ENCODE data around the gene KCNN1. TPM values are rescaled to one million over a fixed set of nuclear protein-coding genes. Genes with fewer than 3 reads are reported as not detected.

The KCNN1 gene
- total RNA-seq, 2 donors from 2014 or later, result not detected

GRCh38 chr19:17953869-17954268 lies 13.0 kb upstream of the KCNN1 start:
- Histone ChIP-seq H3K4me3 (no peak overlapping the region), H3K27ac (no peak overlapping the region), H3K27me3 (peaks cover 0 to 52% of the 10 kb centered on the region in 2 donors), H3K36me3 (replicated peaks in 1 of 2; ENCODE audit: insufficient read depth in 1 of 2, low read depth in 2 of 2) (no peaks in the 10 kb centered on the region), H3K4me1 (peaks cover 40% of the 10 kb centered on the region), H3K9me3 (no peaks in the 10 kb centered on the region)
- no peak for DNase-seq
- intact Hi-C loops (cut with DNase I), result no loop called here
- TF ChIP-seq POLR2A (IDR thresholded peaks at IDR 0.05) (no peak), CTCF (IDR thresholded peaks at IDR 0.05) (no peak)
- WGBS, 2 donors, result 60 to 70% methylated on average over 4 of the region's 4 CpGs
- ATAC-seq, result no peak

GRCh38 chr19:17954401-17954800 lies 12.5 kb upstream of the KCNN1 start:
- 52 to 69% methylated on average over 6 to 7 of the region's 7 CpGs for WGBS, 2 donors

GRCh38 chr19:17957149-17957849 lies 9.6 kb upstream of the KCNN1 start:
- WGBS, 2 donors, result 79 to 85% methylated on average over 2 to 3 of the region's 3 CpGs
- peaks cover 8% of the 10 kb centered on the region for H3K4me1 ChIP-seq
- no peak for DNase-seq
- H3K36me3 ChIP-seq (replicated peaks in 1 of 2; ENCODE audit: insufficient read depth in 1 of 2, low read depth in 2 of 2), result no peaks in the 10 kb centered on the region
- H3K27ac ChIP-seq, result no peak overlapping the region
- intact Hi-C loops (cut with DNase I), result no loop called here
- TF ChIP-seq CTCF (IDR thresholded peaks at IDR 0.05), result no peak
- TF ChIP-seq POLR2A (IDR thresholded peaks at IDR 0.05), result no peak
- H3K4me3 ChIP-seq, result no peak overlapping the region
- H3K27me3 ChIP-seq, result peaks cover 0 to 28% of the 10 kb centered on the region in 2 donors
- no peak for ATAC-seq
- H3K9me3 ChIP-seq, result no peaks in the 10 kb centered on the region

More at GRCh38 chr19:17954401-17954800, 12.5 kb upstream of the KCNN1 start:
- no peaks in the 10 kb centered on the region for H3K9me3 ChIP-seq
- ATAC-seq (no peak), DNase-seq (no peak)
- no peak overlapping the region for H3K27ac ChIP-seq
- TF ChIP-seq POLR2A (IDR thresholded peaks at IDR 0.05) (no peak), CTCF (IDR thresholded peaks at IDR 0.05) (no peak)
- peaks cover 35% of the 10 kb centered on the region for H3K4me1 ChIP-seq
- peaks cover 0 to 52% of the 10 kb centered on the region in 2 donors for H3K27me3 ChIP-seq
- intact Hi-C loops (cut with DNase I), result no loop called here
- H3K36me3 ChIP-seq (replicated peaks in 1 of 2; ENCODE audit: insufficient read depth in 1 of 2, low read depth in 2 of 2), result no peaks in the 10 kb centered on the region
- no peak overlapping the region for H3K4me3 ChIP-seq

GRCh38 chr19:17957885-17958284 lies 9.0 kb upstream of the KCNN1 start:
- H3K4me3 ChIP-seq, result no peak overlapping the region
- H3K36me3 ChIP-seq (replicated peaks in 1 of 2; ENCODE audit: insufficient read depth in 1 of 2, low read depth in 2 of 2), result no peaks in the 10 kb centered on the region
- H3K9me3 ChIP-seq, result no peaks in the 10 kb centered on the region
- DNase-seq (no peak), ATAC-seq (no peak)
- no peak for TF ChIP-seq CTCF (IDR thresholded peaks at IDR 0.05)
- no peak for TF ChIP-seq POLR2A (IDR thresholded peaks at IDR 0.05)
- H3K4me1 ChIP-seq, result peaks cover 2% of the 10 kb centered on the region
- intact Hi-C loops (cut with DNase I), result no loop called here
- H3K27ac ChIP-seq, result no peak overlapping the region
- H3K27me3 ChIP-seq, result peaks cover 0 to 22% of the 10 kb centered on the region in 2 donors
